SK-N-MC (cell line): ENCODE results near the gene KIRREL1.

Experiments
- EZH2 ChIP-seq: fragments of 200-600 bp; sonication (generic); IDR thresholded peaks from one replicate; pipeline ENCODE4 v1.6.1; 2017; ENCODE audit warnings: antibody characterized with exemption
- FOXP2 ChIP-seq: optimal IDR thresholded peaks from 2 replicates; pipeline ENCODE3; 2011; ENCODE audit warnings: mild to moderate bottlenecking, moderate library complexity; ENCODE audit not compliant: insufficient read depth; ENCODE audit errors: extremely low read length, control extremely low read depth
- POLR2AphosphoS5 ChIP-seq: IDR thresholded peaks from 2 replicates; pipeline ENCODE4 v1.6.1; 2012; ENCODE audit warnings: mild to moderate bottlenecking, low read depth, low read length, borderline replicate concordance

DNA sequence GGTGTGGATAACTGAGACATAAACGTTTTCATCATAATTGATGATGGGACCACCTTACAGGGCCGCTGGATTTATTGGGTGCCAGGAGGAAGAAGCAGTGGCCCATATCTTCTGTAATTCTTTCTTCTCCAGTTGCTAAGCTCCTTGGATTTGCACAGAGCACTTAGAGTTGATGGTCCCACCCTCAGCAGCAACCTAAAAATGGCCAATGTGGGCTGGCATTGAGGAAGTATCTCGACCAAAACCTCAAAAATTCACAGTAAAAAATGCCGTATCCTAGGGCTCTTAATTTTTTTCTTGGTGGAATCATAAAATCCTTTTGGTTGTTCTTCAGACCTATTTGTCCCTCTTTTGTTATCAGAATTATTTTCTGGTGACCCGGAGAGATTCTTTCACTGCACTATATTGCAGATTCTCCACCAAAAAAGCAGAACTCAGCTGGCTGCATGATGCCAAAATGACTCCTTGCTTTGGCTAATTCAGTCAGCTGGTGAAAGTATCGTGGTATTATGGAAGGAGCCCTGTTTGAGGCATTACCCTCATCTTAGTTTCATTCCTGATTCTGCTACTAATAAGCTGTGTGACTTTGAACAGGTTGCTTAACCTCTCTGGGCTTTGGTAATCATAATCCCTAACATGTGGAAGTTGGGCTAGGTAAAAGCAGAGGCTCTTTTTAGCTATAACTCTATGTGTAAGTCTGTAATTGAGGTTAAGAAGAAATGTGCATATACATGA, 27.6 kb downstream of the KIRREL1 start:
- TF ChIP-seq POLR2AphosphoS5 (no peak), EZH2 (no peak), FOXP2 (no peak)
